DND-41 (cell line): ENCODE data around the gene GPC5.

ENCODE experiments used
- EZH2 ChIP-seq: IDR thresholded peaks from 3 replicates; pipeline ENCODE4 v1.6.1; 2012; ENCODE audit warnings: borderline replicate concordance, low read depth, mild to moderate bottlenecking, moderate library complexity, low read length, inconsistent platforms; ENCODE audit not compliant: severe bottlenecking
- TF ChIP-seq, protein P1 (sequence below): IDR thresholded peaks from 2 replicates; pipeline ENCODE4 v1.5.1; 2012; ENCODE audit warnings: borderline replicate concordance, low read length, moderate library complexity, mild to moderate bottlenecking; ENCODE audit not compliant: poor library complexity, severe bottlenecking; ENCODE audit errors: extremely low read depth

DNA sequence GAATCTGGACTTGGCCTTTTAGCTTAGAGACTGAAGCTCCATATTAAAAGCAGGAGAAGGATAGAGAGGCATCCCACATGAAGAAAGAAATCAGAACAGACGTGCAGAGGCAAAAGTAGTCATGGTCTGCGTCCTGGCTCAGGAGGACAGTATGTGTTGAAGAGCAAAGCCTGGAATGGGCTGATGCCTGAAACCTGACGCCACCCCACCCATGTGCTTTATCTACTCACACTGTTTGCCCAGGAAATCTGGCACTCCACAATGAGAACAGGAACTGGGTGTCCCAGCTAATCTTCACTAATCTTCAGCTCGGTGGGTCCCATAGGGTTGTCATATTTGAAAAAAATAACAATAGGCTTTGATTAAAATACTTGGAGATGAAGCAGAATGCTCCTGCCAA, 1279.2 kb downstream of the GPC5 start:
- TF ChIP-seq, protein P1, sequence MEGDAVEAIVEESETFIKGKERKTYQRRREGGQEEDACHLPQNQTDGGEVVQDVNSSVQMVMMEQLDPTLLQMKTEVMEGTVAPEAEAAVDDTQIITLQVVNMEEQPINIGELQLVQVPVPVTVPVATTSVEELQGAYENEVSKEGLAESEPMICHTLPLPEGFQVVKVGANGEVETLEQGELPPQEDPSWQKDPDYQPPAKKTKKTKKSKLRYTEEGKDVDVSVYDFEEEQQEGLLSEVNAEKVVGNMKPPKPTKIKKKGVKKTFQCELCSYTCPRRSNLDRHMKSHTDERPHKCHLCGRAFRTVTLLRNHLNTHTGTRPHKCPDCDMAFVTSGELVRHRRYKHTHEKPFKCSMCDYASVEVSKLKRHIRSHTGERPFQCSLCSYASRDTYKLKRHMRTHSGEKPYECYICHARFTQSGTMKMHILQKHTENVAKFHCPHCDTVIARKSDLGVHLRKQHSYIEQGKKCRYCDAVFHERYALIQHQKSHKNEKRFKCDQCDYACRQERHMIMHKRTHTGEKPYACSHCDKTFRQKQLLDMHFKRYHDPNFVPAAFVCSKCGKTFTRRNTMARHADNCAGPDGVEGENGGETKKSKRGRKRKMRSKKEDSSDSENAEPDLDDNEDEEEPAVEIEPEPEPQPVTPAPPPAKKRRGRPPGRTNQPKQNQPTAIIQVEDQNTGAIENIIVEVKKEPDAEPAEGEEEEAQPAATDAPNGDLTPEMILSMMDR, result no peak
- no peak for TF ChIP-seq EZH2
